ENCODE data around the gene INPP4A. TPM values are rescaled to one million over a fixed set of nuclear protein-coding genes. Genes with fewer than 3 reads are reported as not detected.

INPP4A gene
- total and polyA plus RNA-seq, 9 of the 15 experiments (the other 6 are each of a cell fraction or from before 2014, with no cell fraction given): 1.8 to 15.7 (median 8.3) TPM

DNA sequence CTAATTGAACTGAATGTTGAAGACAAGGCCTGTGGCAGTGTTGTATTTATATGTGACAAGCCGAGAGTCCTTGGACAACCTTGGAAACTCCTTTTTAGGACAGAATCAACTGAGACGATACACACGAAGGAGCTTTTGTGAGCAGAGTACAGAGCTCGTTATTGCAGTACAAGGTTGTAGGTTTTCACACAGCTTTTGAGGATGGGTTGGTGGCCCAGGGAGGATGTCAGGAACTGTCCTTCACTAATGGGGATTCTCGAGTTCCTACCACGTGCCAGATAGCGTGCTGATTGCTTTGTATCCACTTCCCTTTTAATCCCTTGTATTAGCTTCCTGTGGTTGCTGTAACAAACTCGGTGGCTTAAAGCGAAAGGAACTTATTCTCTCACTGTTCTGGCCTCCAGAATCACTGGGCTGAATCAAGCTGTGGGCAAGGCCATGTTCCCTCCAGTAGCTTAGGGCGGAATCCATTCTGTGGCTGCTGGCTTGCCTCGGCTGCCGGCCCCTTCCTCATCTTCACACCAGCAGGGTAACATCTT lies 20.2 kb downstream of the INPP4A start (continued):
- TF ChIP-seq ZFP30 (CRISPR knock-in tag; IDR thresholded peaks at IDR 0.05; ENCODE audit: borderline replicate concordance) (no peak), ZNF146 (CRISPR knock-in tag; IDR thresholded peaks at IDR 0.05; ENCODE audit: unreplicated experiment) (no peak), MCM5 (IDR thresholded peaks at IDR 0.05; ENCODE audit: low read depth) (no peak), PRPF4 (IDR thresholded peaks at IDR 0.05; ENCODE audit: insufficient read depth, low read depth, low read length, poor library complexity, severe bottlenecking) (no peak), RBM39 (optimal IDR thresholded peaks at IDR 0.05; ENCODE audit: low read depth, low read length) (no peak), ZNF583 (CRISPR knock-in tag; IDR thresholded peaks at IDR 0.05) (0 out of 2 replicates have a peak, but pooled peaks have one; percentile 16), FIP1L1 (IDR thresholded peaks at IDR 0.05; ENCODE audit: low read depth, low read length, poor library complexity, severe bottlenecking) (no peak), ZNF174 (CRISPR knock-in tag; IDR thresholded peaks at IDR 0.05) (no peak), ZNF224 (CRISPR knock-in tag; IDR thresholded peaks at IDR 0.05) (no peak), CBFB (CRISPR knock-in tag; IDR thresholded peaks at IDR 0.05) (no peak), PYGO2 (tag; IDR thresholded peaks at IDR 0.05) (no peak), POLR2AphosphoS5 (IDR thresholded peaks at IDR 0.05; ENCODE audit: control insufficient read depth, insufficient read depth, low read depth, low read length) (no peak), RHOXF2B (CRISPR knock-in tag; conservative IDR thresholded peaks at IDR 0.05) (no peak), BHLHE40 (IDR thresholded peaks at IDR 0.05; ENCODE audit: low read length) (peak; percentile 87), CBX8 (IDR thresholded peaks at IDR 0.05; ENCODE audit: borderline replicate concordance, extremely low read depth, low read depth, low read length, poor library complexity, severe bottlenecking) (no peak), KDM5B (IDR thresholded peaks at IDR 0.05; ENCODE audit: insufficient replicate concordance, low read depth, low read length) (no peak), IRF2 (CRISPR knock-in tag; IDR thresholded peaks at IDR 0.05) (no peak)
- TF ChIP-seq, protein P1, sequence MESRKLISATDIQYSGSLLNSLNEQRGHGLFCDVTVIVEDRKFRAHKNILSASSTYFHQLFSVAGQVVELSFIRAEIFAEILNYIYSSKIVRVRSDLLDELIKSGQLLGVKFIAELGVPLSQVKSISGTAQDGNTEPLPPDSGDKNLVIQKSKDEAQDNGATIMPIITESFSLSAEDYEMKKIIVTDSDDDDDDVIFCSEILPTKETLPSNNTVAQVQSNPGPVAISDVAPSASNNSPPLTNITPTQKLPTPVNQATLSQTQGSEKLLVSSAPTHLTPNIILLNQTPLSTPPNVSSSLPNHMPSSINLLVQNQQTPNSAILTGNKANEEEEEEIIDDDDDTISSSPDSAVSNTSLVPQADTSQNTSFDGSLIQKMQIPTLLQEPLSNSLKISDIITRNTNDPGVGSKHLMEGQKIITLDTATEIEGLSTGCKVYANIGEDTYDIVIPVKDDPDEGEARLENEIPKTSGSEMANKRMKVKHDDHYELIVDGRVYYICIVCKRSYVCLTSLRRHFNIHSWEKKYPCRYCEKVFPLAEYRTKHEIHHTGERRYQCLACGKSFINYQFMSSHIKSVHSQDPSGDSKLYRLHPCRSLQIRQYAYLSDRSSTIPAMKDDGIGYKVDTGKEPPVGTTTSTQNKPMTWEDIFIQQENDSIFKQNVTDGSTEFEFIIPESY (CRISPR knock-in tag; IDR thresholded peaks at IDR 0.05): no peak
- TF ChIP-seq, protein P2, sequence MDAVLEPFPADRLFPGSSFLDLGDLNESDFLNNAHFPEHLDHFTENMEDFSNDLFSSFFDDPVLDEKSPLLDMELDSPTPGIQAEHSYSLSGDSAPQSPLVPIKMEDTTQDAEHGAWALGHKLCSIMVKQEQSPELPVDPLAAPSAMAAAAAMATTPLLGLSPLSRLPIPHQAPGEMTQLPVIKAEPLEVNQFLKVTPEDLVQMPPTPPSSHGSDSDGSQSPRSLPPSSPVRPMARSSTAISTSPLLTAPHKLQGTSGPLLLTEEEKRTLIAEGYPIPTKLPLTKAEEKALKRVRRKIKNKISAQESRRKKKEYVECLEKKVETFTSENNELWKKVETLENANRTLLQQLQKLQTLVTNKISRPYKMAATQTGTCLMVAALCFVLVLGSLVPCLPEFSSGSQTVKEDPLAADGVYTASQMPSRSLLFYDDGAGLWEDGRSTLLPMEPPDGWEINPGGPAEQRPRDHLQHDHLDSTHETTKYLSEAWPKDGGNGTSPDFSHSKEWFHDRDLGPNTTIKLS (IDR thresholded peaks at IDR 0.05; ENCODE audit: borderline replicate concordance, low read depth): no peak
- TF ChIP-seq, protein P3, sequence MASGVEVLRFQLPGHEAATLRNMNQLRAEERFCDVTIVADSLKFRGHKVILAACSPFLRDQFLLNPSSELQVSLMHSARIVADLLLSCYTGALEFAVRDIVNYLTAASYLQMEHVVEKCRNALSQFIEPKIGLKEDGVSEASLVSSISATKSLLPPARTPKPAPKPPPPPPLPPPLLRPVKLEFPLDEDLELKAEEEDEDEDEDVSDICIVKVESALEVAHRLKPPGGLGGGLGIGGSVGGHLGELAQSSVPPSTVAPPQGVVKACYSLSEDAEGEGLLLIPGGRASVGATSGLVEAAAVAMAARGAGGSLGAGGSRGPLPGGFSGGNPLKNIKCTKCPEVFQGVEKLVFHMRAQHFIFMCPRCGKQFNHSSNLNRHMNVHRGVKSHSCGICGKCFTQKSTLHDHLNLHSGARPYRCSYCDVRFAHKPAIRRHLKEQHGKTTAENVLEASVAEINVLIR (CRISPR knock-in tag; IDR thresholded peaks at IDR 0.05): no peak
- TF ChIP-seq, protein P4, sequence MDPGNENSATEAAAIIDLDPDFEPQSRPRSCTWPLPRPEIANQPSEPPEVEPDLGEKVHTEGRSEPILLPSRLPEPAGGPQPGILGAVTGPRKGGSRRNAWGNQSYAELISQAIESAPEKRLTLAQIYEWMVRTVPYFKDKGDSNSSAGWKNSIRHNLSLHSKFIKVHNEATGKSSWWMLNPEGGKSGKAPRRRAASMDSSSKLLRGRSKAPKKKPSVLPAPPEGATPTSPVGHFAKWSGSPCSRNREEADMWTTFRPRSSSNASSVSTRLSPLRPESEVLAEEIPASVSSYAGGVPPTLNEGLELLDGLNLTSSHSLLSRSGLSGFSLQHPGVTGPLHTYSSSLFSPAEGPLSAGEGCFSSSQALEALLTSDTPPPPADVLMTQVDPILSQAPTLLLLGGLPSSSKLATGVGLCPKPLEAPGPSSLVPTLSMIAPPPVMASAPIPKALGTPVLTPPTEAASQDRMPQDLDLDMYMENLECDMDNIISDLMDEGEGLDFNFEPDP (CRISPR knock-in tag; IDR thresholded peaks at IDR 0.05): no peak
- TF ChIP-seq, protein P5, sequence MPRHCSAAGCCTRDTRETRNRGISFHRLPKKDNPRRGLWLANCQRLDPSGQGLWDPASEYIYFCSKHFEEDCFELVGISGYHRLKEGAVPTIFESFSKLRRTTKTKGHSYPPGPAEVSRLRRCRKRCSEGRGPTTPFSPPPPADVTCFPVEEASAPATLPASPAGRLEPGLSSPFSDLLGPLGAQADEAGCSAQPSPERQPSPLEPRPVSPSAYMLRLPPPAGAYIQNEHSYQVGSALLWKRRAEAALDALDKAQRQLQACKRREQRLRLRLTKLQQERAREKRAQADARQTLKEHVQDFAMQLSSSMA (CRISPR knock-in tag; IDR thresholded peaks at IDR 0.05): no peak
